GM18520 (cell line): Measurements from ENCODE around the gene LUC7L2.
"Not testable (repeated sequence)": the region's sequence is repeated elsewhere in the genome, so short reads cannot be mapped to it uniquely, and the experiment has no call there.

Experiments used
- ATAC-seq: cut with Tn5 transposase; IDR thresholded peaks from one replicate; pipeline ENCODE4 v1.9.1; 2021; ENCODE audit not compliant: unreplicated experiment

LUC7L2 gene

GRCh38 chr7:139441961-139442360, 82.3 kb downstream of the LUC7L2 start:
- no peak for ATAC-seq

GRCh38 chr7:139446051-139446890, 86.6 kb downstream of the LUC7L2 start:
- ATAC-seq: no peak

- ATAC-seq: no peak
These were observed 91.2 kb downstream of the LUC7L2 start for GRCh38 chr7:139450851-139451250.

GRCh38 chr7:139451638-139452037, 91.9 kb downstream of the LUC7L2 start:
- ATAC-seq: no peak

GRCh38 chr7:139452958-139453672, 93.4 kb downstream of the LUC7L2 start:
- ATAC-seq: no peak

- ATAC-seq: no peak
These were observed 94.1 kb downstream of the LUC7L2 start for GRCh38 chr7:139453673-139454321.

GRCh38 chr7:139455789-139456188, 96.1 kb downstream of the LUC7L2 start:
- no peak for ATAC-seq

GRCh38 chr7:139456511-139456910, 96.8 kb downstream of the LUC7L2 start:
- ATAC-seq: no peak

- no peak for ATAC-seq
These were observed 97.7 kb downstream of the LUC7L2 start for GRCh38 chr7:139457153-139457946.

- not testable (repeated sequence) for ATAC-seq
These were observed 103.7 kb downstream of the LUC7L2 start for GRCh38 chr7:139463421-139463820.

GRCh38 chr7:139464511-139464910, 104.8 kb downstream of the LUC7L2 start:
- ATAC-seq: not testable (repeated sequence)

GRCh38 chr7:139465072-139465471, 105.4 kb downstream of the LUC7L2 start:
- not testable (repeated sequence) for ATAC-seq

- not testable (repeated sequence) for ATAC-seq
These were observed 108.0 kb downstream of the LUC7L2 start for GRCh38 chr7:139467729-139468128.

- ATAC-seq: not testable (repeated sequence)
These were observed 108.6 kb downstream of the LUC7L2 start for GRCh38 chr7:139468281-139468680.

- no peak for ATAC-seq
These were observed 112.2 kb downstream of the LUC7L2 start for GRCh38 chr7:139471740-139472353.
